Esophagus squamous epithelium (tissue), 4 donors: ENCODE results near the gene AKAP17A.
A peak's percentile ranks its signal among the peaks of the same experiment; 100 is the strongest.

ENCODE experiments used
- CTCF ChIP-seq, 6 experiments: fragments of 450-650 bp in 4 of 6; fragments of 200-600 bp in 2 of 6; sonication (generic) in 2 of 6; IDR thresholded peaks; one replicate each; pipeline ENCODE4 v1.5.1; 2016 to 2019; ENCODE audit warnings: antibody characterized with exemption in 6 of 6, mild to moderate bottlenecking in 4 of 6, moderate library complexity in 4 of 6
- POLR2A ChIP-seq, 4 donors: fragments of 450-650 bp; IDR thresholded peaks; one replicate each; pipeline ENCODE4 v1.6.1; 2017; ENCODE audit warnings: antibody characterized with exemption in 4 of 4, mild to moderate bottlenecking in 4 of 4, moderate library complexity in 3 of 4

GRCh38 chrX:1591102-1591862 lies at the start of gene AKAP17A:
- TF ChIP-seq CTCF (IDR thresholded peaks at IDR 0.05): peak in 3 of 6 experiments; percentile 8 to 57 (median 11)
- peak in 3 of 4 donors; percentile 80 to 87 (median 82) for TF ChIP-seq POLR2A (IDR thresholded peaks at IDR 0.05)
